H9 (cell line): ENCODE results near the gene PHACTR1. TPM values are rescaled to one million over a fixed set of nuclear protein-coding genes. Genes with fewer than 3 reads are reported as not detected.

Experiments used
- DNase-seq: peaks from one replicate; pipeline ENCODE4 v3.0.0-alpha.2; 2017
- H2AFZ ChIP-seq: one replicate; pipeline ENCODE4 v1.6.1; 2013; ENCODE audit warnings: mild to moderate bottlenecking, low read length, control low read depth, moderate library complexity
- H2AK5ac ChIP-seq: 2 replicates; pipeline ENCODE4 v1.6.1; 2013; ENCODE audit warnings: low read length, control low read depth, mixed read lengths; ENCODE audit not compliant: insufficient read length
- H2BK120ac ChIP-seq: one replicate; pipeline ENCODE4 v1.6.1; 2013; ENCODE audit warnings: low read depth, mild to moderate bottlenecking, low read length, control low read depth, inconsistent platforms; ENCODE audit not compliant: poor library complexity, severe bottlenecking
- H2BK12ac ChIP-seq: 2 replicates; pipeline ENCODE4 v1.6.1; 2013; ENCODE audit warnings: low read length, control low read depth, mixed read lengths, low read depth; ENCODE audit not compliant: insufficient read length
- H2BK15ac ChIP-seq: 2 replicates; pipeline ENCODE4 v1.6.1; 2013; ENCODE audit warnings: low read depth, low read length, control low read depth
- H2BK20ac ChIP-seq: one replicate; pipeline ENCODE4 v1.6.1; 2013; ENCODE audit warnings: low read depth, mild to moderate bottlenecking, low read length, control low read depth, inconsistent platforms; ENCODE audit not compliant: poor library complexity, severe bottlenecking
- H2BK5ac ChIP-seq: 2 replicates; pipeline ENCODE4 v1.6.1; 2013; ENCODE audit warnings: low read length, control low read depth, mixed read lengths; ENCODE audit not compliant: insufficient read length
- H3K14ac ChIP-seq: 2 replicates; pipeline ENCODE4 v1.6.1; 2013; ENCODE audit warnings: low read length, control low read depth; ENCODE audit not compliant: insufficient read depth
- H3K18ac ChIP-seq: 2 replicates; pipeline ENCODE4 v1.6.1; 2013; ENCODE audit warnings: low read depth, mild to moderate bottlenecking, mixed read lengths, low read length, control low read depth; ENCODE audit not compliant: insufficient read length
- H3K23ac ChIP-seq: 2 replicates; pipeline ENCODE4 v1.6.1; 2013; ENCODE audit warnings: low read length, control low read depth, mixed read lengths, low read depth; ENCODE audit not compliant: insufficient read length
- H3K23me2 ChIP-seq: 2 replicates; pipeline ENCODE4 v1.6.1; 2013; ENCODE audit warnings: low read depth, mild to moderate bottlenecking, mixed read lengths, low read length, control low read depth; ENCODE audit not compliant: insufficient read length, poor library complexity, severe bottlenecking
- H3K27ac ChIP-seq: 2 replicates; pipeline ENCODE4 v1.5.1; 2013; ENCODE audit warnings: low read length, control low read depth, mixed read lengths, low read depth; ENCODE audit not compliant: insufficient read length
- H3K27me3 ChIP-seq: 2 replicates; pipeline ENCODE4 v1.6.1; 2013; ENCODE audit warnings: low read length, control low read depth, inconsistent platforms; ENCODE audit not compliant: insufficient read depth
- H3K4ac ChIP-seq: 2 replicates; pipeline ENCODE4 v1.6.1; 2013; ENCODE audit warnings: low read depth, mild to moderate bottlenecking, control low read depth, inconsistent platforms, low read length, moderate library complexity
- H3K4me1 ChIP-seq: 2 replicates; pipeline ENCODE4 v1.6.1; 2013; ENCODE audit warnings: low read length, control low read depth, inconsistent platforms; ENCODE audit not compliant: insufficient read depth
- H3K4me2 ChIP-seq: 2 replicates; pipeline ENCODE4 v1.6.1; 2013; ENCODE audit warnings: low read length, control low read depth, mixed read lengths; ENCODE audit not compliant: insufficient read length, insufficient read depth
- H3K56ac ChIP-seq: 2 replicates; pipeline ENCODE4 v1.6.1; 2013; ENCODE audit warnings: low read depth, mild to moderate bottlenecking, mixed read lengths, low read length, control low read depth; ENCODE audit not compliant: insufficient read length
- H3K79me1 ChIP-seq: 2 replicates; pipeline ENCODE4 v1.6.1; 2013; ENCODE audit warnings: low read depth, mild to moderate bottlenecking, moderate library complexity, low read length, control low read depth, inconsistent platforms; ENCODE audit not compliant: insufficient read depth, poor library complexity, severe bottlenecking
- H3K79me2 ChIP-seq: 2 replicates; pipeline ENCODE4 v1.6.1; 2013; ENCODE audit warnings: low read length, control low read depth, inconsistent platforms; ENCODE audit not compliant: insufficient read depth
- H3K9ac ChIP-seq: 2 replicates; pipeline ENCODE4 v1.6.1; 2013; ENCODE audit warnings: low read length, control low read depth, mixed read lengths; ENCODE audit not compliant: insufficient read length; ENCODE audit errors: extremely low read depth
- H3K9me3 ChIP-seq: one replicate; pipeline ENCODE4 v1.6.1; 2013; ENCODE audit warnings: low read depth, low read length, inconsistent platforms; ENCODE audit not compliant: control insufficient read depth
- H3T11ph ChIP-seq: one replicate; pipeline ENCODE4 v1.6.1; 2013; ENCODE audit warnings: mild to moderate bottlenecking, low read length, control low read depth, inconsistent platforms
- H4K20me1 ChIP-seq: one replicate; pipeline ENCODE4 v1.6.1; 2013; ENCODE audit not compliant: control insufficient read depth, insufficient read length, insufficient read depth
- H4K5ac ChIP-seq: 2 replicates; pipeline ENCODE4 v1.6.1; 2013; ENCODE audit warnings: low read depth, mild to moderate bottlenecking, mixed read lengths, low read length, control low read depth; ENCODE audit not compliant: insufficient read length
- H4K8ac ChIP-seq: replicated peaks from 2 replicates; pipeline ENCODE4 v1.6.1; 2013; ENCODE audit warnings: low read length, control low read depth, mixed read lengths, low read depth; ENCODE audit not compliant: insufficient read length
- H4K91ac ChIP-seq: 2 replicates; pipeline ENCODE4 v1.6.1; 2013; ENCODE audit warnings: low read depth, mild to moderate bottlenecking, moderate library complexity, mixed read lengths, low read length, control low read depth; ENCODE audit not compliant: insufficient read length
- H3K27ac Mint-ChIP-seq, 3 experiments: 2 replicates in 2 of 3; 3 replicates in 1 of 3; pipeline ENCODE4 v1.8.0; 2020 to 2021; ENCODE audit warnings: mixed read lengths in 3 of 3, mild to moderate bottlenecking in 1 of 3, moderate library complexity in 1 of 3
- H3K27me3 Mint-ChIP-seq: 2 replicates; pipeline ENCODE4 v1.8.0; 2021; ENCODE audit warnings: low read depth, mild to moderate bottlenecking, moderate library complexity, mixed read lengths
- H3K36me3 Mint-ChIP-seq, 3 experiments: 2 replicates in 2 of 3; 3 replicates in 1 of 3; pipeline ENCODE4 v1.8.0; 2020 to 2021; ENCODE audit warnings: low read depth in 3 of 3, mixed read lengths in 3 of 3; ENCODE audit not compliant: insufficient read depth in 1 of 3
- H3K4me1 Mint-ChIP-seq, 2 experiments: 2 replicates each; pipeline ENCODE4 v1.8.0; 2020; ENCODE audit warnings: mixed read lengths in 2 of 2
- H3K4me3 Mint-ChIP-seq, 2 experiments: 2 replicates in 1 of 2; 3 replicates in 1 of 2; pipeline ENCODE4 v1.8.0; 2020 to 2021; ENCODE audit warnings: mild to moderate bottlenecking in 2 of 2, mixed read lengths in 2 of 2, moderate library complexity in 1 of 2
- H3K9me3 Mint-ChIP-seq, 2 experiments: 2 replicates in 1 of 2; 3 replicates in 1 of 2; pipeline ENCODE4 v1.8.0; 2020; ENCODE audit warnings: mild to moderate bottlenecking in 2 of 2, mixed read lengths in 2 of 2, moderate library complexity in 1 of 2
- CTCF ChIP-seq: fragments of 200-600 bp; sonication (generic); conservative IDR thresholded peaks from 3 replicates; pipeline ENCODE4 v1.8.0; 2021; ENCODE audit warnings: antibody characterized with exemption, mild to moderate bottlenecking
- WGBS: extraction: QIAGEN DNeasy Blood & Tissue Kit; methylation state at CpG from one replicate; pipeline ENCODE4 v1.1.7; 2013; ENCODE audit warnings: missing lambda C conversion rate, low lambda C conversion rate, mixed read lengths; ENCODE audit not compliant: insufficient read length; ENCODE audit errors: extremely low coverage; 5-methylcytosine and 5-hydroxymethylcytosine counted together
- total RNA-seq: library from RNA; stranded (reverse); gene quantifications from 2 replicates; pipeline ENCODE4 v1.2.1, GENCODE V29; 2021

Gene PHACTR1
- total RNA-seq, 1 experiment from 2014 or later = 15.9 TPM

GRCh38 chr6:13142611-13143010, 426.0 kb downstream of the PHACTR1 start:
- H2AK5ac ChIP-seq = no peak overlapping the region
- no peak overlapping the region for H3K4ac ChIP-seq
- no peak overlapping the region for H3K14ac ChIP-seq
- no peak overlapping the region for H3K27ac Mint-ChIP-seq
- H3K36me3 Mint-ChIP-seq = no peaks in the 10 kb centered on the region
- H3K18ac ChIP-seq = no peak overlapping the region
- H3T11ph ChIP-seq = no peak overlapping the region
- no peak overlapping the region for H3K23ac ChIP-seq
- no peak overlapping the region for H4K91ac ChIP-seq
- H2BK20ac ChIP-seq = no peak overlapping the region
- H3K9ac ChIP-seq = no peak overlapping the region
- no peak overlapping the region for H3K4me3 Mint-ChIP-seq
- H2BK15ac ChIP-seq = no peak overlapping the region
- H3K4me1 ChIP-seq = peaks cover 3% of the 10 kb centered on the region; the same call in 1 of the 2 replicates
- H2BK5ac ChIP-seq = no peak overlapping the region
- no peaks in the 10 kb centered on the region for H3K79me1 ChIP-seq
- no peak overlapping the region for H3K27ac ChIP-seq
- no peaks in the 10 kb centered on the region for H3K9me3 Mint-ChIP-seq
- no peak overlapping the region for H4K8ac ChIP-seq
- no peaks in the 10 kb centered on the region for H3K27me3 ChIP-seq
- no peak overlapping the region for H3K56ac ChIP-seq
- H3K4me1 Mint-ChIP-seq = peaks cover 21 to 22% of the 10 kb centered on the region in 2 experiments
- no peak overlapping the region for H2BK120ac ChIP-seq
- no peaks in the 10 kb centered on the region for H3K79me2 ChIP-seq
- no peaks in the 10 kb centered on the region for H3K23me2 ChIP-seq
- H3K27me3 Mint-ChIP-seq = no peaks in the 10 kb centered on the region
- no peak for DNase-seq
- TF ChIP-seq CTCF = no peak
- WGBS = no CpG with 5 or more reads among the region's 3 CpGs
- no peak overlapping the region for H4K5ac ChIP-seq
- H2BK12ac ChIP-seq = no peak overlapping the region
- no peaks in the 10 kb centered on the region for H3K9me3 ChIP-seq
- H4K20me1 ChIP-seq = no peaks in the 10 kb centered on the region
- H3K4me2 ChIP-seq = no peak overlapping the region
- no peak overlapping the region for H2AFZ ChIP-seq
